Activated B cell treated with CpG ODN at 0.5 μM for 24 hours (primary cell): ENCODE results near the gene ENO2. TPM values are rescaled to one million over a fixed set of nuclear protein-coding genes. Genes with fewer than 3 reads are reported as not detected.

Source experiments
- ATAC-seq: fragments of 200-7000 bp; cut with Tn5 transposase; one replicate; pipeline ENCODE4 v1.10.0; 2021; ENCODE audit warnings: low read depth, mild to moderate bottlenecking, moderate library complexity
- CTCF ChIA-PET: fragments of 350-600 bp; sonication (Branson Sonifier 250); formaldehyde crosslinking; loops from one replicate; lab custom pipeline; 2021; ENCODE audit warnings: antibody characterized with exemption; lab: Charles Lee
- POLR2A ChIA-PET: fragments of 350-600 bp; sonication (Branson Sonifier 250); formaldehyde crosslinking; loops from one replicate; lab custom pipeline; 2021; ENCODE audit warnings: antibody characterized with exemption; lab: Charles Lee
- DNase-seq: peaks from one replicate; pipeline ENCODE4 v3.0.0; 2022
- H3K27ac Mint-ChIP-seq: one replicate; pipeline ENCODE4 v1.8.0; 2020; ENCODE audit warnings: mixed read lengths
- H3K27me3 Mint-ChIP-seq: one replicate; pipeline ENCODE4 v1.8.0; 2021; ENCODE audit warnings: mixed read lengths
- H3K36me3 Mint-ChIP-seq: one replicate; pipeline ENCODE4 v1.8.0; 2021; ENCODE audit warnings: low read depth, mixed read lengths
- H3K4me1 Mint-ChIP-seq: one replicate; pipeline ENCODE4 v1.8.0; 2021; ENCODE audit warnings: mixed read lengths
- H3K4me3 Mint-ChIP-seq: one replicate; pipeline ENCODE4 v1.8.0; 2020; ENCODE audit warnings: mild to moderate bottlenecking, mixed read lengths
- H3K9me3 Mint-ChIP-seq: one replicate; pipeline ENCODE4 v1.8.0; 2020; ENCODE audit warnings: mixed read lengths
- intact Hi-C: fragments of 100-400 bp; cut with micrococcal nuclease; formaldehyde crosslinking; loops from one replicate; pipeline ENCODE4 v1.15.1; 2024
- total RNA-seq: library from RNA; stranded (reverse); gene quantifications from 2 replicates; pipeline ENCODE4 v1.2.3, GENCODE V29; 2022
- TF ChIP-seq, protein P1 (sequence below): fragments of 200-600 bp; IDR thresholded peaks from one replicate; pipeline ENCODE4 v1.8.0; 2022; ENCODE audit warnings: antibody characterized with exemption, mild to moderate bottlenecking

ENO2 gene
- total RNA-seq, 1 donor from 2014 or later, result 31.0 TPM

DNA sequence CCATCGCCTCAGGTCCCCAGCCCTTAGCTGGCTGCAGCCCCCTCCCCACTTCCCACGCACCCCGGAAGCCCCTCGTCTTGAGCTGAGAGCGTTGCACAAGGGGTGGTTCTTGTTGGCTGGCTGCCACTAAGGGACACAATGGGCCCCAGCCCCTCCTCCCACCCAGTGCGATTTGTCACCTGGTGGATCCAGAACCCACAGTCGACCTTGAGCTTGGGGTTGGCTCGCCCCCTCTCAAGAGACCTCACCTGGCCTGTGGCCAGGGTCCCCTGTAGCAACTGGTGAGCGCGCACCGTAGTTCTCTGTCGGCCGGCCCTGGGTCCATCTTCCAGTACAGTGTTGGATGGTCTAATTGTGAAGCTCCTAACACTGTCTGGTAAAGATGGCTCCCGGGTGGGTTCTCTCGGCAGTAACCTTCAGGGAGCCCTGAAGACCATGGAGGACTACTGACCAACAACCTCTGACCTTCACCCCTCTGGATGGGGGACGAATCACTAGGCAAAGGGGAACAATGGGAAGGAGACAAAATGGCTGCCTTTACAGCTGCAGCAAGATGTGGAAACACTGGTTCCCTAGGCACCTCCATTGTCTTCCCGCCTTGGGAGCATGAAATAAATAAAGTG, 49.5 kb downstream of the ENO2 start:
- intact Hi-C loops, result no loop called here
- DNase-seq (no peak), ATAC-seq (no peak)
- peak overlapping the region; percentile 86 for H3K27ac Mint-ChIP-seq
- TF ChIP-seq, protein P1, sequence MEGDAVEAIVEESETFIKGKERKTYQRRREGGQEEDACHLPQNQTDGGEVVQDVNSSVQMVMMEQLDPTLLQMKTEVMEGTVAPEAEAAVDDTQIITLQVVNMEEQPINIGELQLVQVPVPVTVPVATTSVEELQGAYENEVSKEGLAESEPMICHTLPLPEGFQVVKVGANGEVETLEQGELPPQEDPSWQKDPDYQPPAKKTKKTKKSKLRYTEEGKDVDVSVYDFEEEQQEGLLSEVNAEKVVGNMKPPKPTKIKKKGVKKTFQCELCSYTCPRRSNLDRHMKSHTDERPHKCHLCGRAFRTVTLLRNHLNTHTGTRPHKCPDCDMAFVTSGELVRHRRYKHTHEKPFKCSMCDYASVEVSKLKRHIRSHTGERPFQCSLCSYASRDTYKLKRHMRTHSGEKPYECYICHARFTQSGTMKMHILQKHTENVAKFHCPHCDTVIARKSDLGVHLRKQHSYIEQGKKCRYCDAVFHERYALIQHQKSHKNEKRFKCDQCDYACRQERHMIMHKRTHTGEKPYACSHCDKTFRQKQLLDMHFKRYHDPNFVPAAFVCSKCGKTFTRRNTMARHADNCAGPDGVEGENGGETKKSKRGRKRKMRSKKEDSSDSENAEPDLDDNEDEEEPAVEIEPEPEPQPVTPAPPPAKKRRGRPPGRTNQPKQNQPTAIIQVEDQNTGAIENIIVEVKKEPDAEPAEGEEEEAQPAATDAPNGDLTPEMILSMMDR, result no peak
- ChIA-PET CTCF (interaction anchor here (1.0 to 13.0 kb wide), 8 partner anchors 9 to 149 kb away, joined by 4 to 571 read pairs (median 14); partner anchors contain the start of genes C12orf57, PTPN6 and RNU7-1), POLR2A (interaction anchor here (0.8 to 17.0 kb wide), 7 partner anchors 8 to 112 kb away, joined by 3 to 1516 read pairs (median 6); partner anchors contain the start of genes C12orf57, LPCAT3, PTPN6 and RNU7-1)
- H3K9me3 Mint-ChIP-seq, result no peaks in the 10 kb centered on the region
- H3K27me3 Mint-ChIP-seq, result no peaks in the 10 kb centered on the region
- peaks cover 70% of the 10 kb centered on the region for H3K4me1 Mint-ChIP-seq
- H3K4me3 Mint-ChIP-seq, result no peak overlapping the region
- peaks cover 61% of the 10 kb centered on the region for H3K36me3 Mint-ChIP-seq

DNA sequence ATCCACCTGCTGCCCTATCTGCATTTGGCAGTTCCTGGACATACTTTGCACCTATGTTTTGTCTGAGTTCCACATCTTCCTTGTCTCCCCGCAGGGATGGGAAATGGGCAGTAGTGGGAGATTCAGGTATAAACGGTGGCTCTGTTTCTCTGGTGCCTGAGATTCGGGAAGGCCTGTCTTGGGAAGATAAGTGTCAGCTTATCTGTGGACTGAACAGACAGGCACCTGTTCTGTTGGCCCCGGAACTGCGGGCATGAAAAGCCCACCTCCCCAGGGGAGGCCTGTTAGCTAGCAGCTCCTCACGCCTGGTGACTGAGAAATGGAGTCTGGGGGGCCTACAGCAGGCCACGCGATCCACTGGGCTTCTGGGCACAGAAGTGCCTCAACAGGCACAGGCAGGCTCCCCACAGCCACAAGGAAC, 50.2 kb downstream of the ENO2 start:
- Mint-ChIP-seq H3K36me3 (peaks cover 60% of the 10 kb centered on the region), H3K9me3 (no peaks in the 10 kb centered on the region), H3K4me3 (no peak overlapping the region), H3K27me3 (no peaks in the 10 kb centered on the region), H3K27ac (peak overlapping the region; percentile 86), H3K4me1 (peaks cover 70% of the 10 kb centered on the region)
- ChIA-PET CTCF (interaction anchor here (0.7 to 13.0 kb wide), 12 partner anchors 9 to 192 kb away, joined by 3 to 571 read pairs (median 6); partner anchors contain the start of genes C12orf57, LPCAT3, PTPN6 and RNU7-1), POLR2A (interaction anchor here (0.8 to 17.0 kb wide), 10 partner anchors 9 to 112 kb away, joined by 3 to 1516 read pairs (median 4); partner anchors contain the start of genes C12orf57, LPCAT3, PTPN6 and RNU7-1)
- ATAC-seq (no peak), DNase-seq (no peak)
- intact Hi-C loops, result loop anchor here (1.0 kb wide), 4 partner anchors 20 to 128 kb away; partner anchors contain the start of genes C12orf57 and C1R
- TF ChIP-seq, protein P1, result no peak

DNA sequence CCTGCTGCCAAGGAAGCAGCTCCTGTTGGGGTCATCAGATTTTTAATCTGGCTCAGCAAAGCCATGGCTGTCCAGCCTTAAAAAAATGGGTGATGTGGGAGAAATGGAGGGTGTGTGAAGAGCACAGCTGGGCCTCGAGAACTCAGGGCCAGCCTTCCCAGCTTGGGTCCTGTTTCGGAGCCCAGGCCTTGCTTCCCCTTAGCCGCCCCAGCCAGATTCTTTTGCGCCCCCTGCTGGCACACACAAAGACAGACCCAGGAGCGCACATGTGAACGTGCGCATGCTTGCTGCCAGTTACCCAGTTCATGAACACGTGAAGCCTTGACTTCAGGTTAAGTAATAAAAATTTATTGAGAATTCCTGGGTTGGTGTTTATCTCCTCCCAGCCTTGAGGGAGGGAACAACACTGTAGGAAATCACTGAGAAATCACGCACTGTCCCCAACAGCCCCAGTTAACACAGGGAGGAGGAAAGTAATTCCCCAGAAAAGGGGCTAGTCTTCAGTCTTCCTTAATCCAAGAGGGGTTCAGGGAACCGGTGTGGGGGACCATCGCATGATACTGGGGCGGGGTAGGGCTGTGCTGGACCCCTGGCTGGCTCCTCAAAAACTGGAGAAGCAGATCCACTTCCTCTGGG, 50.8 kb downstream of the ENO2 start:
- Mint-ChIP-seq H3K27me3 (no peaks in the 10 kb centered on the region), H3K4me3 (peak overlapping the region; percentile 11), H3K9me3 (no peaks in the 10 kb centered on the region), H3K36me3 (peaks cover 58% of the 10 kb centered on the region), H3K4me1 (peaks cover 69% of the 10 kb centered on the region), H3K27ac (peak overlapping the region; percentile 86)
- ChIA-PET CTCF (interaction anchor here (0.7 to 13.0 kb wide), 13 partner anchors 10 to 191 kb away, joined by 3 to 571 read pairs (median 6); partner anchors contain the start of genes C12orf57, LPCAT3, PTPN6 and RNU7-1), POLR2A (interaction anchor here (0.5 to 17.0 kb wide), 11 partner anchors 9 to 317 kb away, joined by 3 to 1516 read pairs (median 3); partner anchors contain the start of genes C12orf57, LPCAT3, PTPN6 and RNU7-1)
- TF ChIP-seq, protein P1, result no peak
- intact Hi-C loops, result loop anchor here (1.0 kb wide), 4 partner anchors 21 to 127 kb away; partner anchors contain the start of genes C12orf57 and C1R
- DNase-seq (peak; percentile 76), ATAC-seq (peak; percentile 64)

DNA sequence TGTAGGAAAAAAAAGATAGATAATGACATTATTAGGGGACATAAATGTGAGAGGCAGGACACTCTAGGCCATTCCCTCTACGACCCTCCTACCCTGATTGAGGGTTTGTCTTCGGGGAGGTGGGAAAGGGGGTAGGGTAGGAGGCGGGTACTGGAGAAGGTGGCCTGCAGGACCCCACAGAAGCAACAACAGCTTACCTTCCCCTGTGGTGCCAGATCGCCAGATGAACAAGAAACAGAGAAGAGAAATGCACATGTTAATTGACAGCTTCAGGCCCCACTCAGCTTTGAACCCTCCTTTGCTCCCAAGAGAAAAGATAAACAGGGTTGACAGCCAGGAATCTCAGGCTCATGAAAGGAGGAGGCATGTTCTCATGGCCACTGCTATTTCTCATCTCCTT, 51.3 kb downstream of the ENO2 start:
- Mint-ChIP-seq H3K9me3 (no peaks in the 10 kb centered on the region), H3K27me3 (no peaks in the 10 kb centered on the region), H3K4me3 (no peak overlapping the region), H3K36me3 (peaks cover 56% of the 10 kb centered on the region), H3K4me1 (peaks cover 67% of the 10 kb centered on the region), H3K27ac (peak overlapping the region; percentile 86)
- ATAC-seq (no peak), DNase-seq (no peak)
- CTCF ChIA-PET, result interaction anchor here (1.2 to 13.0 kb wide), 5 partner anchors 20 to 96 kb away, joined by 3 to 571 read pairs (median 4); partner anchors contain the start of genes C12orf57, LPCAT3, PTPN6 and RNU7-1
- TF ChIP-seq, protein P1, result no peak
- intact Hi-C loops, result loop anchor here (1.0 kb wide), 4 partner anchors 21 to 127 kb away; partner anchors contain the start of genes C12orf57 and C1R
- POLR2A ChIA-PET, result interaction anchor here (17.0 kb wide), 1 partner anchor 23 kb away, joined by 1516 read pairs; the partner anchor contains the start of genes C12orf57, PTPN6 and RNU7-1
